ENCODE results near the gene GADD45A. TPM values are rescaled to one million over a fixed set of nuclear protein-coding genes. Genes with fewer than 3 reads are reported as not detected.

Gene GADD45A
- total RNA-seq, 1 experiment from 2014 or later, result 58.6 TPM

DNA sequence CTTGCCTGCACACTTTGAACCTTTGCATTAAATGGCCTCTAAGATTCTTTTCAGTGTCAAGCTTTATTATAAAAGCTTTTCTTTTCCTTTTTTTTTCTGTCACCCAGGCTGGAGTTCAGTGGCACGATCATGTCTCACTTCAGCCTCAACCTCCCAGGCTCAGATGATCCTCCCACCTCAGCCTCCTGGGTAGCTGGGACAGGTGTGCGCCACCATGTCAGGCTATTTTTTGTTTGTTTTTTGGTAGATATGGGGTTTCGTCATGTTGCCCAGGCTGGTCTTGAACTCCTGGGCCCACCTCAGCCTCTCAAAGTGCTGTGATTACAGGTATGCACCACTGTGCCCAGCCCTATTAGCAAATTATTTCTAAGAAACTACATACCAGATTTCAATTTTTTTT lies 52.9 kb downstream of the GADD45A start:
- H3K27me3 ChIP-seq (replicated peaks; ENCODE audit: control insufficient read depth, insufficient read depth, low read length), result no peaks in the 10 kb centered on the region
- CTCF ChIA-PET, result interaction anchor here (0.9 to 1.6 kb wide), 2 partner anchors 22 to 37 kb away, joined by 4 to 7 read pairs; no protein-coding TSS in a partner anchor
- Mint-ChIP-seq H3K27me3 (ENCODE audit: insufficient read depth, unreplicated experiment) (no peaks in the 10 kb centered on the region), H3K9me3 (ENCODE audit: unreplicated experiment) (no peaks in the 10 kb centered on the region), H3K4me3 (ENCODE audit: unreplicated experiment) (no peak overlapping the region), H3K36me3 (ENCODE audit: insufficient read depth, unreplicated experiment) (peaks cover 7% of the 10 kb centered on the region), H3K27ac (ENCODE audit: unreplicated experiment) (no peak overlapping the region), H3K4me1 (ENCODE audit: low read depth, unreplicated experiment) (peaks cover 7% of the 10 kb centered on the region)
- TF ChIP-seq, protein P1, sequence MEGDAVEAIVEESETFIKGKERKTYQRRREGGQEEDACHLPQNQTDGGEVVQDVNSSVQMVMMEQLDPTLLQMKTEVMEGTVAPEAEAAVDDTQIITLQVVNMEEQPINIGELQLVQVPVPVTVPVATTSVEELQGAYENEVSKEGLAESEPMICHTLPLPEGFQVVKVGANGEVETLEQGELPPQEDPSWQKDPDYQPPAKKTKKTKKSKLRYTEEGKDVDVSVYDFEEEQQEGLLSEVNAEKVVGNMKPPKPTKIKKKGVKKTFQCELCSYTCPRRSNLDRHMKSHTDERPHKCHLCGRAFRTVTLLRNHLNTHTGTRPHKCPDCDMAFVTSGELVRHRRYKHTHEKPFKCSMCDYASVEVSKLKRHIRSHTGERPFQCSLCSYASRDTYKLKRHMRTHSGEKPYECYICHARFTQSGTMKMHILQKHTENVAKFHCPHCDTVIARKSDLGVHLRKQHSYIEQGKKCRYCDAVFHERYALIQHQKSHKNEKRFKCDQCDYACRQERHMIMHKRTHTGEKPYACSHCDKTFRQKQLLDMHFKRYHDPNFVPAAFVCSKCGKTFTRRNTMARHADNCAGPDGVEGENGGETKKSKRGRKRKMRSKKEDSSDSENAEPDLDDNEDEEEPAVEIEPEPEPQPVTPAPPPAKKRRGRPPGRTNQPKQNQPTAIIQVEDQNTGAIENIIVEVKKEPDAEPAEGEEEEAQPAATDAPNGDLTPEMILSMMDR (IDR thresholded peaks at IDR 0.05; ENCODE audit: insufficient read depth in 1 of 2, low read depth in 1 of 2, low read length in 1 of 2, severe bottlenecking in 1 of 2, unreplicated experiment in 1 of 2), result no peak
- H3K4me1 ChIP-seq, result peaks cover 51% of the 10 kb centered on the region
- intact Hi-C loops (cut with micrococcal nuclease; ENCODE audit: unreplicated experiment), result no loop called here
- POLR2A ChIA-PET, result interaction anchor here (0.6 kb wide), 1 partner anchor 93 kb away, joined by 5 read pairs; no protein-coding TSS in a partner anchor
- DNase-seq, result no peak
- BruUV-seq (replicated peaks), result no TSS peak
- no peaks in the 10 kb centered on the region for H3K9me3 ChIP-seq
- no peak overlapping the region for H3K4me3 ChIP-seq (ENCODE audit: low read depth, low read length)
- no peaks in the 10 kb centered on the region for H3K36me3 ChIP-seq (ENCODE audit: control insufficient read depth, insufficient read depth, low read length)

Other genes with a start within 250 kb of the GADD45A start
- 12.0 and 12.5 TPM in 2 replicates for gene GNG12, start 148.3 kb downstream of the GADD45A start, total RNA-seq (2022)

Data from Caco-2 (cell line).